SU-DHL-6 (cell line): ENCODE results near the gene FAM110A.

Experiments
- H2AFZ ChIP-seq: fragments of 200-600 bp; sonication (generic); 2 replicates; pipeline ENCODE4 v1.6.1; 2014; ENCODE audit warnings: low read depth, mild to moderate bottlenecking, moderate library complexity, mixed read lengths, antibody characterized with exemption, low read length; ENCODE audit not compliant: severe bottlenecking
- H3F3A ChIP-seq: fragments of 200-600 bp; shearing (Covaris generic); 2 replicates; pipeline ENCODE4 v1.6.0; 2016; ENCODE audit warnings: antibody characterized with exemption, mild to moderate bottlenecking; ENCODE audit not compliant: insufficient read depth
- H3K27ac ChIP-seq: fragments of 200-600 bp; sonication (generic); 2 replicates; pipeline ENCODE4 v1.5.1; 2016; ENCODE audit warnings: low read depth, mild to moderate bottlenecking, low read length, moderate library complexity, mixed read lengths
- H3K27me3 ChIP-seq: fragments of 200-600 bp; sonication (generic), shearing (Covaris generic); 2 replicates; pipeline ENCODE4 v1.6.0; 2014; ENCODE audit warnings: mild to moderate bottlenecking, low read length
- H3K36me3 ChIP-seq: fragments of 200-600 bp; sonication (generic); 2 replicates; pipeline ENCODE4 v1.6.1; 2014; ENCODE audit warnings: mild to moderate bottlenecking, low read length, mixed read lengths
- H3K4me2 ChIP-seq: fragments of 300-600, 200-600 bp; shearing (Covaris generic), sonication (generic); 2 replicates; pipeline ENCODE4 v1.6.0; 2014; ENCODE audit warnings: low read length, low read depth, mild to moderate bottlenecking; ENCODE audit not compliant: poor library complexity, severe bottlenecking
- H3K4me3 ChIP-seq: fragments of 200-600 bp; sonication (generic); 2 replicates; pipeline ENCODE4 v1.5.1; 2014; ENCODE audit warnings: antibody characterized with exemption, low read length, mild to moderate bottlenecking, mixed read lengths; ENCODE audit not compliant: insufficient read depth, poor library complexity, severe bottlenecking
- H3K79me2 ChIP-seq: fragments of 200-600 bp; sonication (generic); 2 replicates; pipeline ENCODE4 v1.6.1; 2014; ENCODE audit warnings: mild to moderate bottlenecking, low read length, moderate library complexity; ENCODE audit not compliant: insufficient read depth
- H3K9ac ChIP-seq: fragments of 200-600 bp; sonication (generic); 2 replicates; pipeline ENCODE4 v1.7.0; 2014; ENCODE audit warnings: mild to moderate bottlenecking, low read length
- H3K9me2 ChIP-seq: fragments of 200-600 bp; sonication (generic); replicated peaks from 2 replicates; pipeline ENCODE4 v1.6.1; 2014; ENCODE audit warnings: low read length; ENCODE audit not compliant: insufficient read depth
- H3K9me3 ChIP-seq: fragments of 200-600 bp; sonication (generic); 2 replicates; pipeline ENCODE4 v1.6.1; 2014; ENCODE audit warnings: low read length, mixed read lengths; ENCODE audit not compliant: insufficient read depth
- H4K20me1 ChIP-seq: fragments of 200-600 bp; sonication (generic); 2 replicates; pipeline ENCODE4 v1.6.1; 2014; ENCODE audit warnings: low read depth, mild to moderate bottlenecking, antibody characterized with exemption, low read length, moderate library complexity, mixed read lengths
- CTCF ChIP-seq: fragments of 200-600 bp; sonication (generic); IDR thresholded peaks from one replicate; pipeline ENCODE4 v1.5.1; 2017; ENCODE audit warnings: antibody characterized with exemption, mild to moderate bottlenecking, low read length, moderate library complexity; ENCODE audit not compliant: insufficient read depth, poor library complexity, severe bottlenecking
- EZH2phosphoT487 ChIP-seq: fragments of 200-600 bp; sonication (generic), shearing (Covaris generic); conservative IDR thresholded peaks from 2 replicates; pipeline ENCODE4 v1.6.1; 2018; ENCODE audit warnings: mild to moderate bottlenecking, antibody characterized with exemption, low read length, moderate library complexity, mixed read lengths

Gene FAM110A

GRCh38 chr20:873875-874607 lies 40.5 kb downstream of the FAM110A start:
- Histone ChIP-seq H3K36me3 (no peaks in the 10 kb centered on the region), H4K20me1 (no peaks in the 10 kb centered on the region), H3K9me2 (no peaks in the 10 kb centered on the region), H2AFZ (no peak overlapping the region), H3K27me3 (no peaks in the 10 kb centered on the region), H3F3A (no peaks in the 10 kb centered on the region), H3K79me2 (no peaks in the 10 kb centered on the region), H3K9ac (no peak overlapping the region), H3K4me2 (no peak overlapping the region), H3K9me3 (no peaks in the 10 kb centered on the region), H3K27ac (no peak overlapping the region), H3K4me3 (no peak overlapping the region)
- TF ChIP-seq EZH2phosphoT487 (no peak), CTCF (no peak)

DNA sequence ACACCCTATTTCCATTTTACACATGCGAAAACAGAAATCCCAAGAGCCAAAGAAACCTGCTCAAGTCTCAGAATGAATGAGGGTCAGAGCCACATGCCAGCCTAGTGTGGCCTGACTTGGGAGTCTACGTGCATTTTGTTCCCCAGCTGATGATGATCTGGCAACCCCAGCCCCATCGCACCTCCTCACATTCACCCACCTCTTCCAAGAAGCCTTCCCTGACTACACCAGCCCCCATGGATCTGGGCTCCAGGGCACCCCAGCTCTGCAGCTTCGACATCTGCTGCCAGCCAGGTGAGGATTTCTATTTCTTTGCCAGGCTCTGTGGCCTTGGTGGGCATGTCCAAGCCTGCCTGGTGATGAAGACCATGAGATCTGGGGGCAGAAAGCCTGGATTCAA lies 41.6 kb downstream of the FAM110A start:
- Histone ChIP-seq H4K20me1 (no peaks in the 10 kb centered on the region), H3K9me2 (no peaks in the 10 kb centered on the region), H3K27me3 (no peaks in the 10 kb centered on the region), H3K36me3 (no peaks in the 10 kb centered on the region), H3K9ac (no peak overlapping the region), H3K79me2 (no peaks in the 10 kb centered on the region), H3K4me2 (no peak overlapping the region), H3F3A (no peaks in the 10 kb centered on the region), H2AFZ (no peak overlapping the region), H3K27ac (no peak overlapping the region), H3K4me3 (no peak overlapping the region), H3K9me3 (no peaks in the 10 kb centered on the region)
- no peak for TF ChIP-seq CTCF
- TF ChIP-seq EZH2phosphoT487 = no peak

DNA sequence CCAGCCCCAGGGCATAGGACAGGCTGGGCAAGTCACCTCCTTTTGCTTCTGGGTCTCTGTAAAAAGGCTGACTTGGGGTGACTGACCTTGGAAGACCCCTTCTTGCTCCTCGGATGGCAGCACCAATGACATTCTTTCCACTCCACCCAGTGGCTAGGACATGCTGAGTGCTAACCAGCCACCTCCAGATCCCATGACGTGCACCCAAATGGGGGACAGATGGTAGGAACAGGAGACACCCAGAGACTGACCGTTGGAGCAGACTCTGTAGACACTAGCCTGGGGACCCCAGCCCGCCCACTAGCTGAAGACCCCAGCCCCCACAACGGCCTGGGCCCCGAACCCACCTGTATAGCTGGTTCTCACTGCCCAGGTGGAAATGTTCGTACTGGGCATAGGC lies 44.3 kb downstream of the FAM110A start:
- H4K20me1 ChIP-seq = no peaks in the 10 kb centered on the region
- H3F3A ChIP-seq = no peaks in the 10 kb centered on the region
- no peaks in the 10 kb centered on the region for H3K9me3 ChIP-seq
- no peaks in the 10 kb centered on the region for H3K9me2 ChIP-seq
- no peak overlapping the region for H3K27ac ChIP-seq
- H3K4me2 ChIP-seq = no peak overlapping the region
- no peak overlapping the region for H3K9ac ChIP-seq
- H3K79me2 ChIP-seq = no peaks in the 10 kb centered on the region
- no peaks in the 10 kb centered on the region for H3K36me3 ChIP-seq
- H2AFZ ChIP-seq = no peak overlapping the region
- no peak overlapping the region for H3K4me3 ChIP-seq
- no peaks in the 10 kb centered on the region for H3K27me3 ChIP-seq
- no peak for TF ChIP-seq CTCF
- TF ChIP-seq EZH2phosphoT487 = no peak
